ENCODE data around the gene ASIC4. TPM values are rescaled to one million over a fixed set of nuclear protein-coding genes. Genes with fewer than 3 reads are reported as not detected.

The ASIC4 gene
- polyA plus RNA-seq, 2 of the 4 experiments (the other 2 are of a cell fraction) = 0.04 TPM; not detected in 1

- TF ChIP-seq, protein P1, sequence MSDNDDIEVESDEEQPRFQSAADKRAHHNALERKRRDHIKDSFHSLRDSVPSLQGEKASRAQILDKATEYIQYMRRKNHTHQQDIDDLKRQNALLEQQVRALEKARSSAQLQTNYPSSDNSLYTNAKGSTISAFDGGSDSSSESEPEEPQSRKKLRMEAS (IDR thresholded peaks at IDR 0.05) = no peak
- TF ChIP-seq CEBPB (IDR thresholded peaks at IDR 0.05) (no peak), SREBF2 (IDR thresholded peaks at IDR 0.05) (no peak), TP53 (CRISPR knock-in tag; IDR thresholded peaks at IDR 0.05) (no peak), RARB (CRISPR knock-in tag; IDR thresholded peaks at IDR 0.05) (no peak), CBX8 (IDR thresholded peaks at IDR 0.05) (no peak), KDM1A (IDR thresholded peaks at IDR 0.05; ENCODE audit: low read depth) (no peak)
These were observed 67.1 kb downstream of the ASIC4 start (continued) for GRCh38 chr2:219581346-219581745.

Small RNAs within 50 kb of the gene (small RNA-seq; reads per million reads assigned to genes)
- gene MIR3132 = 0 reads per million in 6 experiments

Other genes starting within 250 kb of the ASIC4 start
- gene DNAJB2, start 235.1 kb upstream of the ASIC4 start, polyA plus RNA-seq (2011; rRNA removed) = 25.6 and 31.0 TPM in 2 replicates
- gene DNAJB2, start 235.1 kb upstream of the ASIC4 start, polyA plus RNA-seq (2017; fragmentation: RNase III; extraction: RNeasy Plus Mini Kit Qiagen cat#74134 plus additional on column Dnase treatment) = 37.5 to 55.5 TPM (median 53.7 TPM) in 3 replicates
- gene PTPRN, start 205.1 kb upstream of the ASIC4 start, polyA plus RNA-seq (2011; rRNA removed) = 0.44 and 0.62 TPM in 2 replicates
- gene PTPRN, start 205.1 kb upstream of the ASIC4 start, polyA plus RNA-seq (2017; fragmentation: RNase III; extraction: RNeasy Plus Mini Kit Qiagen cat#74134 plus additional on column Dnase treatment) = 0.90 to 1.1 TPM (median 0.97 TPM) in 3 replicates
- not detected in 2 replicates for gene RESP18, start 181.7 kb upstream of the ASIC4 start, polyA plus RNA-seq (2011; rRNA removed)
- gene RESP18, start 181.7 kb upstream of the ASIC4 start, polyA plus RNA-seq (2017; fragmentation: RNase III; extraction: RNeasy Plus Mini Kit Qiagen cat#74134 plus additional on column Dnase treatment) = not detected in 3 replicates
- gene DNPEP, start 126.6 kb upstream of the ASIC4 start, polyA plus RNA-seq (2011; rRNA removed) = 29.0 and 38.4 TPM in 2 replicates
- gene DNPEP, start 126.6 kb upstream of the ASIC4 start, polyA plus RNA-seq (2017; fragmentation: RNase III; extraction: RNeasy Plus Mini Kit Qiagen cat#74134 plus additional on column Dnase treatment) = 40.8 to 42.8 TPM (median 40.9 TPM) in 3 replicates
- gene DES, start 96.1 kb upstream of the ASIC4 start, polyA plus RNA-seq (2011; rRNA removed) = 0.06 and 0.20 TPM in 2 replicates
- 0.09 TPM in 1 of 3 replicates, not detected in the others for gene DES, start 96.1 kb upstream of the ASIC4 start, polyA plus RNA-seq (2017; fragmentation: RNase III; extraction: RNeasy Plus Mini Kit Qiagen cat#74134 plus additional on column Dnase treatment)
- gene SPEG, start 79.6 kb upstream of the ASIC4 start, polyA plus RNA-seq (2011; rRNA removed) = 2.3 TPM in 2 replicates
- 9.3 to 13.0 TPM (median 11.5 TPM) in 3 replicates for gene SPEG, start 79.6 kb upstream of the ASIC4 start, polyA plus RNA-seq (2017; fragmentation: RNase III; extraction: RNeasy Plus Mini Kit Qiagen cat#74134 plus additional on column Dnase treatment)
- gene GMPPA, start 15.6 kb upstream of the ASIC4 start, polyA plus RNA-seq (2011; rRNA removed) = 46.2 and 55.3 TPM in 2 replicates
- gene GMPPA, start 15.6 kb upstream of the ASIC4 start, polyA plus RNA-seq (2017; fragmentation: RNase III; extraction: RNeasy Plus Mini Kit Qiagen cat#74134 plus additional on column Dnase treatment) = 31.3 to 38.4 TPM (median 36.2 TPM) in 3 replicates
- 9.0 and 10.2 TPM in 2 replicates for gene CHPF, start 29.3 kb downstream of the ASIC4 start, polyA plus RNA-seq (2011; rRNA removed)
- 11.8 to 15.1 TPM (median 14.8 TPM) in 3 replicates for gene CHPF, start 29.3 kb downstream of the ASIC4 start, polyA plus RNA-seq (2017; fragmentation: RNase III; extraction: RNeasy Plus Mini Kit Qiagen cat#74134 plus additional on column Dnase treatment)
- gene TMEM198, start 29.5 kb downstream of the ASIC4 start, polyA plus RNA-seq (2011; rRNA removed) = 0.31 and 0.33 TPM in 2 replicates
- gene TMEM198, start 29.5 kb downstream of the ASIC4 start, polyA plus RNA-seq (2017; fragmentation: RNase III; extraction: RNeasy Plus Mini Kit Qiagen cat#74134 plus additional on column Dnase treatment) = 0.26 to 0.42 TPM (median 0.37 TPM) in 3 replicates
- 14.4 and 15.6 TPM in 2 replicates for gene OBSL1, start 57.1 kb downstream of the ASIC4 start, polyA plus RNA-seq (2011; rRNA removed)
- 22.2 to 33.8 TPM (median 31.8 TPM) in 3 replicates for gene OBSL1, start 57.1 kb downstream of the ASIC4 start, polyA plus RNA-seq (2017; fragmentation: RNase III; extraction: RNeasy Plus Mini Kit Qiagen cat#74134 plus additional on column Dnase treatment)
- 0.49 and 0.83 TPM in 2 replicates for gene INHA, start 57.8 kb downstream of the ASIC4 start, polyA plus RNA-seq (2011; rRNA removed)
- gene INHA, start 57.8 kb downstream of the ASIC4 start, polyA plus RNA-seq (2017; fragmentation: RNase III; extraction: RNeasy Plus Mini Kit Qiagen cat#74134 plus additional on column Dnase treatment) = 0.35 to 0.83 TPM (median 0.72 TPM) in 3 replicates
- gene STK11IP, start 83.4 kb downstream of the ASIC4 start, polyA plus RNA-seq (2011; rRNA removed) = 13.3 and 18.4 TPM in 2 replicates
- gene STK11IP, start 83.4 kb downstream of the ASIC4 start, polyA plus RNA-seq (2017; fragmentation: RNase III; extraction: RNeasy Plus Mini Kit Qiagen cat#74134 plus additional on column Dnase treatment) = 15.4 to 21.2 TPM (median 18.8 TPM) in 3 replicates
- gene SLC4A3, start 113.1 kb downstream of the ASIC4 start, polyA plus RNA-seq (2011; rRNA removed) = 1.4 and 1.7 TPM in 2 replicates
- gene SLC4A3, start 113.1 kb downstream of the ASIC4 start, polyA plus RNA-seq (2017; fragmentation: RNase III; extraction: RNeasy Plus Mini Kit Qiagen cat#74134 plus additional on column Dnase treatment) = 2.2 to 3.6 TPM (median 3.1 TPM) in 3 replicates